Left colon (tissue), 2 donors: ENCODE data around the gene MICAL3. TPM values are rescaled to one million over a fixed set of nuclear protein-coding genes. Genes with fewer than 3 reads are reported as not detected.
"Not testable (repeated sequence)": the region's sequence is repeated elsewhere in the genome, so short reads cannot be mapped to it uniquely, and the experiment has no call there.

Experiments
- ATAC-seq: fragments of 200-7000 bp; cut with Tn5 transposase; one replicate; pipeline ENCODE4 v1.9.1; 2020; ENCODE audit warnings: mild to moderate bottlenecking, moderate library complexity
- DNase-seq, 2 donors: peaks; one replicate each; pipeline ENCODE4 v3.0.0-alpha.2; 2020
- intact Hi-C, 2 donors: fragments of 100-400 bp; cut with DNase I in 1 of 2; cut with micrococcal nuclease in 1 of 2; formaldehyde crosslinking; loops; one replicate each; pipeline versions ENCODE4 v1.11.2 to v1.14.0; 2022; cut with DNase I, micrococcal nuclease
- total RNA-seq, 2 donors: library from RNA; stranded (reverse); fragmentation: NEBNext Ultra II Directional; extraction: Animal tissue kit (Norgen Biotek cat#: 25700); gene quantifications; one replicate each; pipeline ENCODE4 v1.2.1, GENCODE V29; 2021
- donor health status: DM: no; HTN: no; CAD: no.
- donor health status: DM: yes; HTN: yes; CAD: no.

The MICAL3 gene
- total RNA-seq, 2 donors from 2014 or later, result 93.6 to 114 TPM

DNA sequence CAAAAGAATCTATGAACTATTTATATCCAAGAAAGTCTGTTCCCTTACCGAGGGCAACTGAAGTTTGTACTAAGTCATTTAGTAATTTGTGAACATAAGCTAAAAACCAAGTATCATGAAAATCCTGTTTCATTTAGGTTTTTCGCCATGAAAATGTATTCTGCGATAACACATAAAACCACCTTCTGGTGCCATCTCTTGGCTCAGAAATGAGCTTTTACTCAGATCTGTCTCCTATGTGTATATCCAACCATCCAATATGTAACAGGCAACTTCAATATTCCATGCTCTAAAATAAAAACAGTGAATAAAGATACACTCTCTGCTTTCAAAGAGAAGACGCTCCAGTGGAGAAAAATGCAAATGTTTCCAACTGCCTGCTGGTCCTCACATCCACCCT lies 132.0 kb downstream of the MICAL3 start:
- intact Hi-C loops, result loop anchor here in 1 of 2 donors (10.0 kb wide), 1 partner anchor 58 kb away; no protein-coding TSS in a partner anchor
- no peak for DNase-seq
- no peak for ATAC-seq

DNA sequence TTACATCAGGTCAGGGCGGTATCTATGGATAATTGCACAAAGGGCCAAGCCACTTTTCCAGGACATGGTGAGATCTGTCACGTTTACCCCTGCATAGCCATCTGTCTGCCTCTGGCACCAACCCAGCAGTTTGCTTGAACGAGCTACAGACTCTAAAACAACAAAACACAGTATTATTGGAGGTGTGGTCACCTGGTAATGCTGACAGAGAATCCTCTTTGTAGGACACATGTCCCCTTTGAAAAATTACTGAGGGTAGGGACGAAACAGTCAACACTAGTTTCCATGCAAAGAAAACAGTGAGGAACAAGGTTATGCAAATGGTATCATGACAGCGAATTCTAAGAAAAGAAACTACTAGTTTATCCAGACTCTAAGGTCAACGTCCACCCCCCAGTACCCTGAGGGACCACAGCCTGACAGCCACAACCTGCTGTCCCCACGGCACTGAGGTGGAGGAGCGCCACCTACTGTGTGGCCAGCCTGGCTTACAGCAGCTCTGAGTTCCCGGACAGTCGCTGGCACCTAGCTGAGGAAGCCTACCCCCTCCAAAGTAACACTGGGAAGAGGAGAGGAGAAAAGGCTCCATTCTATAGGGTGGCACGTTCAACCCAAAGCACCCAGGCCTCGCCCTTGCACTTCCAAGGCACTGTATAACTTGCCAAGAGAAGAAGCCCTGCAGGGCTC lies 132.7 kb downstream of the MICAL3 start:
- intact Hi-C loops, result loop anchor here in 1 of 2 donors (10.0 kb wide), 1 partner anchor 57 kb away; no protein-coding TSS in a partner anchor
- peak; percentile 62 for ATAC-seq
- DNase-seq, result peak; percentile 80 to 87

DNA sequence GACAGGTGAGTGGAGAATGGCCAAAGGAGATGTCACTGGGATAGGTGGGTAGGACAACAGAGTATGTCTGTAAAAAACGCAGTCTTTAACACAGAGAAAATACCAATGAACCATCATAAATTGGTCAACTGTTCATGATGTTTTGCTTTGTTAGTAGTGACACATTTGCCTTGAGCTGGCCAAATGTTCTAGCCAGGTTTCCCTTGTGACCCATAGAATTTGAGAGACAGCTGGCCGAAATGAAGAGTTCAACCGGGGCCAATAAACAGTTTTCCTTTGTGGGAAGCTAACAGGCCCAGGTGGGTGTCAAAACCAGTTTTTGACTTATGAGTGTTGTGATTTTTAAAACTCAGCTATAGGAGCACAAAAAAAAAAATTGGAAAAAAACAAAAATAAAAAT lies 133.5 kb downstream of the MICAL3 start:
- no peak for DNase-seq
- no peak for ATAC-seq
- intact Hi-C loops, result loop anchor here in 1 of 2 donors (10.0 kb wide), 1 partner anchor 56 kb away; no protein-coding TSS in a partner anchor

DNA sequence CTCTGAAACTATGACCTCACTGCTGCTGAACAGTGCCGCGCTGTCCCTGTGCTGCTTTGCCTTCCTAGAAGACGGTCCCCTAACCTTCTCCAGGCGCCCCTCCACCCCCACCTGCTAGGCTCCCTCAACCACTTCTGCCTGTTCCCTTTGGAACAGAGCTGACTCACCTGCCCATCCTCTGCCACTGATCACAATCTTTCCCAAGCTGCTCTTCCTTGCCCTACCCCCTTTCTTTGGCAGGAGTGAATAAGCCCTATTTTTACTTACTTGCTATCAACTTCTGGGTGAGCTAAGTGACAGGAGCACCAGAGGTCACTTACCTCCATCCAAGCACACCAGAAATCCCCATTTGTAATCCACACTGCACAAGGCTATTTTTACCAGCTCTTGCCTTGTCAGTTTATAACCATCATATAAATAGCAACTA lies 134.1 kb downstream of the MICAL3 start:
- peak; percentile 60 for ATAC-seq
- intact Hi-C loops, result loop anchor here in 1 of 2 donors (10.0 kb wide), 1 partner anchor 55 kb away; no protein-coding TSS in a partner anchor
- DNase-seq, result peak; percentile 45 to 65

DNA sequence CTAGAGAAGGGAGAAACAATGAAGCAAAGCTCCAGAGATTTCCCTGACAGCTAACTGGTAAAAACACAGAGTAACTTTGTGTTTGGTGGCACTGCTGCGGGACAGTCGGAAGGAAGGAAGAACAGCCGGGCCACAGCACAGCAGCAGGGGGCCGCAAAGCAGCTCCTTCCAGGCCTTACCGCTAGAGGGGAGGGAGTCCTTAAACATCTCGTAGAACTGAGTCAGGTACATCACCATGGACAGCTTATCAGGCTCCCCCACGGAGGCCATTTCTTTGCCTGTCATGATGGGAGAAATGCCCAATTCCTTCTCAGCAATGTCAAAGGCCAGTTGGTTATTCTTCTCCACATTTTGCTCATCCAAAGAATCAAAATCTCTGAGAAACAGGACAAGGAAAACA lies 135.5 kb downstream of the MICAL3 start:
- no peak for ATAC-seq
- intact Hi-C loops, result no loop called here

GRCh38 chr22:17888439-17888838 lies 135.9 kb downstream of the MICAL3 start:
- intact Hi-C loops, result no loop called here
- no peak for ATAC-seq
- no peak for DNase-seq

More for the DNA sequence above, 135.5 kb downstream of the MICAL3 start:
- DNase-seq, result no peak

DNA sequence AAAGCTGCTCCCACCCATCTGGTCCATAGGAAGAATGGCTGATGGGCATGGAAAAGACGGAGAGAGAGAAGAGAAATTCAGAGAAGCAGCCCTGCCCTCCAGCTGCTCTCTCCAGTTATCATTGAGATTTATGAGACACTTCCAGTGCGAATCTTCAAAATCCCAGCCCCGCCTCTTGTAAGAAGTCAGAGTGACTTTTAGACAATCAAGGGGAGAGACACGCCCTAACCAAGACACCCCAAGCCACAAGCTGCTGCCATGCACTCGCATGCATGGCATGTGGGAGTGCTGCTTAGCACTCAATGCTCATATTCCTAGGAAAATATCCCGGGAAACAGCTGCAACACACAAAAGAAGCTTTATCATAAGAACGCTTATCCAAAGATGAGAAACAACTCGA lies 139.5 kb downstream of the MICAL3 start:
- intact Hi-C loops, result no loop called here
- no peak for ATAC-seq
- DNase-seq, result no peak

- peak in 1 of 2 donors; percentile 41 for DNase-seq
- peak; percentile 38 for ATAC-seq
- intact Hi-C loops, result no loop called here
Measured at GRCh38 chr22:17884084-17884483, 140.3 kb downstream of the MICAL3 start.

DNA sequence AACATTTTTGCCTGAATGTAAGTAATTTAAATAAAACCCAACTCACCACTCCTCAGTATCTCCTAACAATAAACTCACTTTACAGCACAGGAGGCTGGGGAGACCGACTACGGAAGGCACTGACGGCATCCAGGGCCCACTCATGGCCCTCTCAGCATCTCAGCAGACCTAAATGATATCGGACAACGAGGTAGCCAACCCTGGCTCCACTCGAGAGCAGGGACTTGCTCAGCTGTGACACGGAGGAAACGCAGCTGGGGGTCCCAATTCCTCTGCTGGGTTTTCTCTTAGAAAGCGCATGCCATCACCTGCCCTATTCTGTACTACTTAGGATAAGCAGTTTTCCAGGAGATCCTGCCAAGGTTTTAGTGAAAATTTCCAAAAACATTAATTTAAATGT lies 141.0 kb downstream of the MICAL3 start:
- ATAC-seq (no peak), DNase-seq (no peak)
- intact Hi-C loops, result no loop called here

DNA sequence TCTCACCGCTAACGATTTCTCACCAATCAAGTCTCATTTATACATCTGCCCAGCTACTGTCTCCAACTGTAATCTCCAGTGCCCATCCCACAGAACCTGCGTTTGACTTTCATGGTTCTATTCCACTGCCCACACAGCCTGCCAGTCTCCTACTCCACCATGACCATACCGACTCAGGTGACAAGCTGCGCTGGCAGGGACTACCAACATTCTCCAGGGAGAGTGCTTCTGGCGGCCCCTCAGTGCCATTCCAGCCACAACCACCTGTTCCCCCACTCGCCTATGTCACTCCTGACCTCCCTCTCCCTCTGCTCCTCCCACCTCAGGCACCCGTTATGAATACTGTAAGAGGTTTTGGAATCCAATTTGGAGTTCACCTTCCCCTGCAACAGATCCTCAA lies 141.6 kb downstream of the MICAL3 start:
- no peak for ATAC-seq
- intact Hi-C loops, result no loop called here
- no peak for DNase-seq

GRCh38 chr22:17882162-17882561 lies 142.2 kb downstream of the MICAL3 start:
- intact Hi-C loops, result no loop called here
- DNase-seq, result no peak
- ATAC-seq, result peak; percentile 76

DNA sequence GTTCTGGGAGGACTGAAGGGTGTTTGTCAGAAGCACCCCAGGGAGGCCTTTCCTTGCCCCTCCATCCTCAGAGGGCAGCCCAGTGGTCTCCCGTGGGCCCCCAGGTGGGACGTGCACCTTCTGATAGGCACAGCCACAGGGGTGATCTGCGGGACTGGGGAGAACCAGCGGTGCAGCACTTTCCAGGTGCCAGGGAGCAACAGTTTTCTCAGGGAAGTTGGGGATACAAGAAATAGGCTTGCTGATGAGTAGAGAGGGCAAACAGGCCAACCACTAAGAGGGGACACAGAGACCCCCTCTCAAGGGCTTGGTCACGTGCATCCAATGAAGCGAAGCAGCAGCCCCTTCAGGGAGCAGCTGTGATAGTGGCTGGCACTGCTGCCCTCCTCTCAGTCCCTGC lies 143.0 kb downstream of the MICAL3 start:
- no peak for ATAC-seq
- DNase-seq, result no peak
- intact Hi-C loops, result no loop called here

DNA sequence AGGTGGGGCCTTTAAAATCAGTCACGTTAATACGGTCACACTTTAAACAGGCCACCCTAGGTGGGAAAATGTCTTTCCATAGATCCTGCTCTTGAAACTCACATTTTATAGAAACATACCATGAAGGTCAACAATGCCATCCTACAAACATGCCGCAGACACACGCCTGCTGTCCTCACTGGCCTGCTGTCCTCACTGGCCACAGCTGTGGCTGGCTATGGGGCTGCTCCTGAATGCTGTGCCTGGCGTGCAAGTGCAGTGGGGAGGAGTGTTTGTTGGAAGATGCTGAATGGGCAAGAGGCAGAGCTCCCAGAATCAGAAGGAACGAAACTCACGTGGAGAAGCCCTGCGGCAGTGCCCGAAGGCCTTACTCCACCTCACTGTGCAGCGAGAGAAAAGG lies 143.9 kb downstream of the MICAL3 start:
- DNase-seq (no peak), ATAC-seq (no peak)
- intact Hi-C loops, result no loop called here

DNA sequence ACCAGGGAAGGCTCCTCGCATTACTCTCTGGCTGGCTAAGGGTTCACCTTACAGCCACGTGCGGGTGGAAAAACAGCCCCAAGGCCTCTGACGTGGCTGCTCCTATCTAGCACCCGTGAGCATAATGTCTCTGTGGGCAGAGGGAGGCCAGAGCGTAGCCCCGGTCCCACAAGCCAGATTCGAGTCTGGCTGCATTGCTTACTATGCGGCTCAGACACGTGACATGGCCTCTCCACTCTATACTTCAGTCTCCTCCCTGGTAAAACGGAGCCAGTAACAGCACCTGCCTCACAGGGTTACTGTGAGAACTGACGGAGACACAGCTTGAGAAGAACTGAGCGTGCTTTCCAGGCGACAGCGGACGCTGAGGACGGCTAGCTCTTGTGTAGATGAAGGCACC lies 144.3 kb downstream of the MICAL3 start:
- intact Hi-C loops, result no loop called here
- DNase-seq (no peak), ATAC-seq (no peak)

- ATAC-seq, result no peak
- DNase-seq, result no peak
- intact Hi-C loops, result no loop called here
Measured at GRCh38 chr22:17878941-17879340, 145.4 kb downstream of the MICAL3 start.

DNA sequence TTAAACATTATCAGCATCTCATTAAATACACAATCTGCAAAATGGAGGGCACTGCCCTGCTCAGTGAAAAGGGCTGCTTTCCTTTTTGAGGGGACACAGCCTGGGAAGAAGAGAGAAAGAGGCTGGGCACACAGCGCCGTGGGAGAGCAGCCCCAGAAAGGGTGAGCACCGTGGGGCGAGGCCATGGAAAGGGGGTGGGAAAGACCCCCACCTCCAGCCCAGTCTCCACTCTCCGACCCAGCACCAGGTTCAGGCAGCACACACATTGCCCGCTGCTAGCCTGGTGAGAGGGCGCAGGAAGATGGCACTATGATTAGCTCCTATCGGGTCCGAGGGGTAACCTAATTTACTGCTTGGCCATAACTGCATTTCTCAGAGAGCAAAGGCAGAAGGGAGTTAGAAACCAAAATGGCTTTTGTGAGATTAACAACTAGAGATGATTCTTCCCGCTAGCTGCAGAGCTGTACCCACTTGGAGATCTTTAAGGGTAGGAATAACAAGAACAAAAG lies 146.1 kb downstream of the MICAL3 start:
- ATAC-seq, result no peak
- DNase-seq, result no peak
- intact Hi-C loops, result no loop called here

- DNase-seq, intact Hi-C loops, ATAC-seq: not testable (repeated sequence)
Measured at GRCh38 chr22:17876878-17877855, 147.2 kb downstream of the MICAL3 start.

DNA sequence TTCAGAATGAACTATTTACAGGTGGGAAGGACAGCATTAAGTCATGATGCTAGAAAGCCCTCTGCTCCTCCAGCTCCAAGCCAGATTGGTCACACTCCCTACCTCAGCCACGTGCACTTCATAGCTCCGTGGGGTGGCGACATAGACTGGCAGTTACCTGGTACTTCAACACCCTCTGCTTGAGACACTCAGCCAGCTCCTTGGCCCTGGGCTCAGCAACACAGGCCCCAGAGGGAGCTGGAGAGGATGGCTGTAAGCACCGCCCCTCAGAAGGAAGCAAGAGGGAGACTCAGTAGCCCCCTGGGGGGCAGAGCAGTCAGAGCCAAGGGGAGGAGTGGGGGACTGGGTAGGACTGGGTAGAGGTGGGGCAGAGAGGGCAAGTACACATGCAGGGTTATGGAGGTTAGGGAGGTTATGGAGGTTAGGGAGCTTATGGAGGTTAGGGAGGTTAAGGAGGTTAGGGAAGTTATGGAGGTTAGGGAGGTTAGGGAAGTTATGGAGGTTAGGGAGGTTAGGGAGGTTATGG lies 148.0 kb downstream of the MICAL3 start:
- peak; percentile 66 for ATAC-seq
- intact Hi-C loops, result no loop called here
- DNase-seq, result no peak

- no peak for DNase-seq
Measured at GRCh38 chr22:17875631-17876030, 148.7 kb downstream of the MICAL3 start.

More at GRCh38 chr22:17875631-17876030, 148.7 kb downstream of the MICAL3 start:
- intact Hi-C loops, result no loop called here
- ATAC-seq, result no peak
